ENCODE measurements around the gene ZC2HC1B. TPM values are rescaled to one million over a fixed set of nuclear protein-coding genes. Genes with fewer than 3 reads are reported as not detected.

The ZC2HC1B gene
- total RNA-seq, 1 donor from 2014 or later, result not detected

DNA sequence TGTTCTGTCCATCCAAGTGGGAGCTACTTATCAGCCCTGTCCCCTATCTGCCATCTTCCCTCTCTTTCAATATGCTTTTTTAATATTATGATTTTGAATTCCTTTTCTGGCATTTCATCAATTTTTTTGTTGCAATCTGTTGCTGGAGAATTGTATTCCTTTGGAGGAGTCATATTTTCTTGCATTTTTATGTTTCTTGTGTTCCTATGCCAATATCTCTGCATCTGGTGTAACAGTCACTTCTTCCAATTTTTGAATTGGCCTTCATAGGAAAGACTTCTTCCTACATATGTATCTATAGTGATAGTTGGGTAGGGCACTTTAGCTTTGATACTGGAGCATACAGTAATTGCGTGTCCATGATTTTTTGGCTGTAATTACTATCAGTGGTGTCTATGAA is 70.1 kb downstream of the ZC2HC1B start:
- DNase-seq (ENCODE audit: low spot score), result no peak

DNA sequence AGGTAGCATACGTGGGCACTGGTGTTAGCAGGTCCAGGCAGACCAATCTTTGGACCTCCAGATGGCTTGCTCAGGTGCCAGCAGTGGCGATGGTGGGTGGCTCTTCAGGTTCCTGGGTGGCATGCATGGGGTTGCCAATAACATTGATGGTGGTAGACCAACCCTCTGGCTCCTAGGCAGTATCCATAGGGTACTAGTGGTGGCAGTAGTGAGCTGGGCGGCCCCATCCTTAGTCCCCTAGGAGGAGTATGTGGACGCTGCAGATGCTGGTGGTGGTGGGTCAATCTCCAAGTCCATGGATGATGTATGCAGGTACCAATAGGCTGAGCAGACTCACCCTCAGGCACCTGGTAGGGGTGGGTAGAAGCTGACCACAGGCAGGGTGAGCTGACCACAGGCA is 70.6 kb downstream of the ZC2HC1B start:
- no peak for DNase-seq (ENCODE audit: low spot score)

DNA sequence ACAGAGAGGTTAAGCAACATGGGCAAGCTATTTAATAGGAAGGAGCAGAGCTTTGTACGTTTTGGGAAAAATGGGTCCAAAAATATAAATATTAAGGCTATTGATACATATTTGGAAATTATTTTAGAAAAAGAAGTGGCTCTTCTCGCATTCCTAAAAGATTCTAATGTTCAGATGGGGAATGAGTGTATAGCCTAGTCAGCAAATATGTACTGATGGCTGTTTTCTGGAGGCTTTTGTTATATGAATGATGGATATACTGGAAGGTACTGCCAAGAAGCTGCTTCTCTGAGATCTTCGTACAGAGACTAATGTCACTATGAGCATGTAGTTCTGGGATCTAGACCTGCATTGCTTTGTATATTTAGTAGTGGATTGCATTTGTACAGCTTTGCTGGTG is 72.1 kb downstream of the ZC2HC1B start:
- no peak for DNase-seq (ENCODE audit: low spot score)

- no peak for DNase-seq (ENCODE audit: low spot score)
Measured at GRCh38 chr6:143936778-143937667, 72.7 kb downstream of the ZC2HC1B start.

GRCh38 chr6:143937668-143937970 is 73.3 kb downstream of the ZC2HC1B start:
- peak; percentile 69 for DNase-seq (ENCODE audit: low spot score)

DNA sequence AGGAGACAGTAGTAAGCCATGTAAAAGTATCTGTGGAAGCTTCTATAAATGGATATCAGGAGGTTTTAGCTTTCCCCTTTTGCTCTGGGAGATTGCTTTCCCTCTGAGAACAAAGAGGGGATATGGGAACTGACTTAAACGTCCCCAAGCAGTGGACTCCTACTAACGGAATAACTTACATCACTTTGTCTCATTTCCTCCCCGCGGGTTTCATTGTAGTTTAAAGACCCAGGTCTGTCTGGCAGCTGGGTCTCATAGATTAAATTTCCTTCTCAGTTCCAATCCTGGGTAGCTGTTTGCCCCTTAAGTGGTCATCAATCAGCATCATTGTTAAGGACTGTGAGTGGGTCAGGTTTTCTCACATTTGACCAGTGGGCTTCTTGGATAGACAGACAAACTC is 75.1 kb downstream of the ZC2HC1B start:
- peak; percentile 13 for DNase-seq (ENCODE audit: low spot score)

DNA sequence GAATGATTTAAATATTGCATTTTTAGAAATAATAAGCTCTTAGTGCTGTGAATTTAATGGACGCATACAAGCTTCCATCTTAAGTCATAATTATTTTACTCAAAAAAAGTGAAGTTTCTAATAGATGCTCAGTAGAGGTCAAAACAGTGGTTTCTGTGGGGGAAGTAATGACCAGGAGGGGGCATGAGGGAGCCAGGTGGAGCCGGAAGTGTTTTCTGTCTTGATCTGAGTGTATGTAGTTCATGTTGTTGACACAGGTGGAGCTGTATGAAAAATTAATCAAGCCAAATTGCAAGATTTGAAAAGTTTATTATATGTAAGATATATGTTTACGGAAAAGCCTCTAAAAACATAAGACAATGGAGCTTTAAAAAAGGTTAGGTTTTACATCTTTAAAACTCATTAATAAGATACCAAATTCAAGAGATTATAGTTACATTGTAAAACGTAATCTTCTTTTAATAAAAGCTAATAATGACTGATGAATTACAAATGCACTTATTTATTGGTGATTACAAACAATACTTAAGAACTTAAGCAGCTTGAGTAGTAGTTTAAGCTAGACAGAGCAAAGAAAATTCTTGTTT is 75.8 kb downstream of the ZC2HC1B start:
- DNase-seq (ENCODE audit: low spot score), result no peak

- DNase-seq (ENCODE audit: low spot score), result peak; percentile 30
Measured at GRCh38 chr6:143941852-143942627, 77.8 kb downstream of the ZC2HC1B start.

DNA sequence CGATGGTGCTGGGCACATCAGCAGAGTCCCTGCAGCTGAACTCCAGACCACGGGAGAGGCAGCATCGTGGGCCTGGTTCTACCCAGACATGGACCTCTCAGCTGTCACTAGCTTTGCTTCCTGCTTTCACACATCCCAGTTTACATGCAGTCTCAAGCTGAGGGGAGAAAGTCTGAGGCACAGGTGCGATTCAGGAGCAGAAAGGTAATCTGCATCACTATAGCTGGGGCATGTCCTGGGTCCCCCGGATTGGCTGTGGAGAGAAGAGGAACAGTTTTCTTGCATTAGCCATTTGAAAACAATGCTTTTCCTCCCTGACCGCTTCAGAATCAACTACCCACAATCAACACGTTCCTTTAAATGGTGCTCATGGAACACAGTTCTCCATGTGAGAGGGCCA is 83.9 kb downstream of the ZC2HC1B start:
- no peak for DNase-seq (ENCODE audit: low spot score)

DNA sequence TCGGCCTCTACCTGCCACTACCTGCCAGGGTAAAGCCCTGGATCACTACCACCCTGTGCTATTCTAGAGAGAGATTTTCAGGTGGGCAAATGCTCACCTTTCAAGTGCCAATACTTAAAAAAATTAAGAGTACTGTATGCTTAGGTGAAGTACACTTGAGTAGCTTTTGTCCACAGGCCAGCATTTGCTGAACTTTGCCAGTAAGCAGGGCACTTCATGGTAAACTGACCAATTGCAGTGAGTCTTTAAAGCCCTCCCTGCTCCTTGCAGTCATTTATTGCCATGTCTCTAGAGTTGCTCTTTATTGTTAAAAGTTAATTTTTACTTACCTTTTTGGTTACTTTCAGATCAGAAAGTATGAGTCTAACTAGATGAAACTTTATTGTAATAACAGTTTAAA is 85.3 kb downstream of the ZC2HC1B start:
- DNase-seq (ENCODE audit: low spot score), result no peak

DNA sequence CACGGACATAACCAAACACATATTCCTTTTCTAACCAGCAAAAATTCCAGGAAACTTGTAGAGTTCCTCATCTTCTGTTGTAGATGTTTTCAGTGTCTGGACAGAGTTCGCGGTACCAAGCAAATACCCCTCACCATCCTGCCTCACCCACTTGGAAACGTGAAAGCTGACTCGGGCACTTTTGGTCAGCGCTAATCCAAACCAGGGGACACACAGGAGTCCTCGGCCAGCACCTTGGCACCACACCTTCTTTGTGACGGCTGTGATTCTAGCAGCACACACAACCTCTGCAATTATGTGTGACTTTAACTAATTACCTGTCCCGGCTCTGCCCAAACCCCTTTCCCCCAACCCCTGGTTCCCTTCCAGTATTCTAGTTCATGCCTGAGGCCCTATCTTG is 85.7 kb downstream of the ZC2HC1B start:
- no peak for DNase-seq (ENCODE audit: low spot score)

- DNase-seq (ENCODE audit: low spot score), result no peak
Measured at GRCh38 chr6:143950875-143951274, 86.6 kb downstream of the ZC2HC1B start.

- no peak for DNase-seq (ENCODE audit: low spot score)
Measured at GRCh38 chr6:143952060-143952778, 87.9 kb downstream of the ZC2HC1B start.

DNA sequence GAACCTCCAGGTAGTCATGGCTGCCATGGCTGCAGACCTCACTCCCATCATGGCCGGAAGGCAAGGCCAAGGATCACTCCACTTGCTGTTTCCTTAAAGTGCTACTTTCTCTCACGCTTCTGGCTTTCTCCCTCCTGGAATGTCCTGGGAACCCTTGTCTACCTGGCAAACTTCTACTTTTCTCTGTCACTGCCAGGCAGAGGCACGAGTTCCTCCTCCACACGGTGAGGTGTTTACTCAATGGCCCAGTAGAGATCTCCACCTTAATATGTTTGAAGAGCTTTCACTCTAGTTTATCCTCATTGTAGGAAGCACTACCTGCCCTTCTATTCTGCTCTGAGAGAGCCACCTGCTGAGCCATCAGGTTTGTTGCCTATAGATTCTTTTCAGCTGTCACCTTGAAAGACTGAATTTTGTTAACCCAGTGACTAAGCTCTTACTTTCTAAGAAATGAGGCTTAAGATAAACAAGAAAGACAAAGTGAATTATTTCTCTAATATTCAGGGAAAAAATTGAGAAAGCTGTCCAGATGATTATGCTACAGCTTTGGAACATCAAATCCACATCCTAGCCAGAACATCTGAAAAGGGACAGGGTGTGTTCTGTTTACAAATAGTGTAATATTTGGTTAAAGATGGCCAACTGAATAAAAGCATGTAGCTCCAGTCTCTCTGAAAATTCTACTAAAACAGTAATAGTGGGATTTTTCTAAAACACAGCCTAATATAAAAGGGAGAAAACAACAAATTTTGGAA is 88.8 kb downstream of the ZC2HC1B start:
- DNase-seq (ENCODE audit: low spot score), result no peak

DNA sequence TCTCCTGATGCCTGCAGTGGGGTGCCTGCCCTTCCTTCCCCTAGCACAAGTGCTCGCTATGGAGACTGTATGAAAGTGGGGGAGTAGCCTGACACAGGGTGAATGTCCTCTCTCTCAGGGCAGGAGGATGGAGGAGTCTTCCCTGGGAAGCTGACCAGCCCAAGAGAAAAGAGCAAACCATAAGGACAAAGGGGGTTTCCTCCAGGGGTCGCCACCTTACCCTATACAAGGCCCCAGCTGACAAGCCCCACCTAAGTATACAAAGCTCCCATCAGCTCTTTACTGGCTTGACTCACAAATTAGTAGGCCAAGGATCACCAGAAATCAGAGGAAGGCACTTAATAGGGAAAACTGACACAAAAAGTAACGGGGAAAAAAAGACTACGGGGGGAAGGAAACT is 89.6 kb downstream of the ZC2HC1B start:
- no peak for DNase-seq (ENCODE audit: low spot score)

GRCh38 chr6:143955971-143956370 is 91.7 kb downstream of the ZC2HC1B start:
- DNase-seq (ENCODE audit: low spot score), result no peak

- no peak for DNase-seq (ENCODE audit: low spot score)
Measured at GRCh38 chr6:143957679-143958274, 93.5 kb downstream of the ZC2HC1B start.

- no peak for DNase-seq (ENCODE audit: low spot score)
Measured at GRCh38 chr6:143958839-143959399, 94.6 kb downstream of the ZC2HC1B start.

DNA sequence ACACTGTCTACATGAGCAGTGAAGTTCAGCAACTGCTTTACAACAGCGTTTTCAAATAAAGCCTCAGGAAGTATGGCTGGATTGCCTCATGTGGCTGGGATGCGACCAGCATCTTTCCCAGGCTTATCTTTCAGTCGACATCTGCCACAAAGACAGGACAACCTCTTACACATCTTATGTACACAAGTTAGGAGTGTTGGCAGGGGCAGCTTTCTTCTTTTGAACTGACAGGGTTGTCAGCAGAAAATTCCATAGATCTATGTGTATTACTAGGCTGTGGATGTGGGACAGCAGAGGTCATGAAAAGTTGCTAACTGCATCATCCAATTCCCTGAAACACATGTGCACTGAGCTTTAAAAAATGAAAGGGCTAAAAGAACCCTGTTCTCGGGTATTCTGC is 95.7 kb downstream of the ZC2HC1B start:
- DNase-seq (ENCODE audit: low spot score), result peak; percentile 27

DNA sequence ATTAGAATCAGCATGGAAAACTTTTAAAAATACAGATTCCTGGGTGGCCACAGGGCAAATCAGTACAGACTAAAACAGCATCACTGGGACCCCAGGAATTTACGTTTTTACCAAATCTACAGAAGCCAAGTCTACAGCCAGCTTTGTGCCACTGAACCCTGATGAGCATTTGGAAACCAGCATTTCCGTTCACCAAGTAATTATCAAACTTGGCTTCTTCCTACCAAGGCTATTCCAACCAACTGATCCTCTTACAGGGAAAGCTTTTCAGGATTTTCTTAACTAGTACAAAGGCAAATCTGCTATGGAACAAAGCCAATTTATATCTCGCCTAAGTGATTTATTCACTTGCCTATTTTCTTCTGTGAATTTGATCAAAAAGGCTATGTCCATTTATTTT is 96.8 kb downstream of the ZC2HC1B start:
- no peak for DNase-seq (ENCODE audit: low spot score)
